Bone marrow (tissue), 2 donors: ENCODE data around the gene PRAC2.
"Not testable (repeated sequence)": the region's sequence is repeated elsewhere in the genome, so short reads cannot be mapped to it uniquely, and the experiment has no call there.

ENCODE experiments used
- DNase-seq, 2 donors: peaks; one replicate each; lab custom pipeline; 2025; lab: John Stamatoyannopoulos, UW

Gene PRAC2

DNA sequence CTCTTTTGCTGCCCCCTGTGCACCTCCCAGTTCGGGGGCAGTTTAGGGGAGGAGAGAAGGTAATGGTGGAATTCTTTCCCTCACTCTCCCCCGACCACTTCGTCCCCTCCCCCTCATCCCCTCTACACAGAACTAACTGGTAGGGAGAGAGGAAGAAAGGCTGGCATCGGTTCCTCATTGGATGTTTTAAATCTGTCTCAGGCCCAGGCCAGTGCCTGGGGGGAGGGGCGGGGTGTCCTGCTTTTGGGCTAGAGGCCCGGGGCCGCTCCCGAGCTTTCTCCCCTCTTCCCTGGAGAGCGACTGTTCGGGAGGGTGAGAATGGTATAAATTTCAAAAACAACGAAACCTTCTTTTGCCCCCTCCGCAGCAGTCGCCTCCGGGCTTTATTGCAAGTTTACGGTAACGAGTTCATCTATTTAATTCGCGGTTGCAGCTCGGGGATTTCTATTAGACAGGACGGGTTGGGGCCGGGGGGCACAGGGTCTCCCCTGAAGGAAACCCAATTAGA is at the start of gene PRAC2:
TSS of gene PRAC2 (plus strand) at position 271 of the 508 bp plus-strand sequence. CDS start 1,226 bp downstream, outside the sequence.
- no peak for DNase-seq

GRCh38 chr17:48676963-48677558 is 45.9 kb upstream of the PRAC2 start:
- DNase-seq = no peak

DNA sequence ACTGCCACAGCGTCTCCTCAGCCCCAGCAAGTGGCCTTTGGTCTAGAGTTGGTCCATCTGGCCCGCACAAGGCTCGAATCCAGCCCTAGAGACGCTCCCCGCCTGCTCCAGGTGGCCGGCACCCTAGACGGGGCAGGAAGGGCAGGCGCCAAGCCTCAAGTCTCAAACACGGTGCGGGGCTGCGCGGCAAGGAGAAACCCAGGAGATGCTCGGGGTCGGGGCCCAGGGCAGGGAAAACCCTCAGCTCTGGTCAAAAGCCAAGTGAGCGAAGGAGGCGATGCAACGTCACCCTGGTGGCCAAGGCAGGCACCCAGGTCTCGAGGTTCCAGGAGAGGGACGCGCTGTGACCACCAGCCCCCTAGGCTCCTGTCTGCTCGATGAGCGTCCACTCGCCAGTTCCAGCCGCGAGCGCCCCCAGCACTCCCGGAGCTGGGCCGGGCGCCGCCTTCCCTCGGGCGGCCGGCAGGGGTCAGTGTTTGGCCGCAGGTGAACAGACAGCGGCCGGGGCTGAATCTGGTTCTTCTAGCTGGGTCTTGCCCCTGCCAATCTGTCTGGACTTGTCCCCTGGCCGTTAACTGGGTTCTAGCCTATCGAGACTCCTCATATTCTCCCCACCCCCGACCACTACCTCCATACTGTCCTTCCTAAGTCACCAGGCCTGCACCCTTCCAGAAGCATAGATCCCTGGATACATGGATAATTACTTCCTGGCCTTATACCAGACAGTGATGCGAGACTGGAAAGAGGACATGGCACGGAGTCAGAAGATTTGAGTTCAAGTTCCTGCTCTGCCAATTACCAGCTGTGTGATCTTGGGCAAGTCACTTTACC is 44.6 kb upstream of the PRAC2 start:
- DNase-seq = peak; percentile 14 to 30

- DNase-seq = no peak
Measured at GRCh38 chr17:48679385-48680096, 43.4 kb upstream of the PRAC2 start.

GRCh38 chr17:48681609-48682008 is 41.4 kb upstream of the PRAC2 start:
- no peak for DNase-seq

DNA sequence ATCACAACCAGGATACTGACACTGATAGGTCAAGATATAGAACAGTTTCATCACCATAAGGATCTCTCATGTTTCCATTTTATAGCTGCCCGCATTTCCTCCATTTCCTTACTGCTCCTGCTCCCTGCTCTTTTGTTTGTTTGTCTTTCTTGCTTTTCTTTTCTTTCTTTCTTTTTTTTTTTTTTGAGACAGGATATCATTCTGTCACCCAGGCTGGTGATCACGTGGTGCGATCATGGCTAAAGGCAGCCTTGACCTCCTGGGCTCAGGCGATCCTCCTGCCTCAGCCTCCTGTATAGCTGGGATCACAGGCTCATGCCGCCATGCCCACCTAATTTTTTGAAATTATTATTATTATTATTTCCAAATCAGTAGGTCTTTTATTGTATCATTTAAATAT is 32.3 kb upstream of the PRAC2 start:
- no peak for DNase-seq

GRCh38 chr17:48692049-48692448 is 30.9 kb upstream of the PRAC2 start:
- no peak for DNase-seq

DNA sequence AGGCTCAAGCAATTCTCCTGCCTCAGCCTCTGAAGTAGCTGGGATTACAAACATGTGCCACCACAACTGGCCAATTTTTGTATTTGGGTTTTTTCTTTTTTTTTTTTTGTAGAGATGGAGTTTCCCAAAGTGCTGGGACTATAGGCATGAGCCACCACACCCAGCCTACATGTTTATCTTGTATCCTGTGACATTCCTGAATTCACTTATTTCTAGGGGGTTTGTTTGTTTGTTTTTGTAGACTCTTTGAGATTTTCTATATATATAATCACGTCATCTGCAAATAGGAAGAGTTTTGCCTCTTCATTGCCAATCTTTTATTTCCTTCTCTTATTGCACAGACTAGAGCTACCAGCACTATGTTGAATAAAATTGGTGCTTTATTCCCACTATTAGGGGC is 29.8 kb upstream of the PRAC2 start:
- DNase-seq = no peak

GRCh38 chr17:48701864-48702532 is 21.0 kb upstream of the PRAC2 start:
- no peak for DNase-seq

DNA sequence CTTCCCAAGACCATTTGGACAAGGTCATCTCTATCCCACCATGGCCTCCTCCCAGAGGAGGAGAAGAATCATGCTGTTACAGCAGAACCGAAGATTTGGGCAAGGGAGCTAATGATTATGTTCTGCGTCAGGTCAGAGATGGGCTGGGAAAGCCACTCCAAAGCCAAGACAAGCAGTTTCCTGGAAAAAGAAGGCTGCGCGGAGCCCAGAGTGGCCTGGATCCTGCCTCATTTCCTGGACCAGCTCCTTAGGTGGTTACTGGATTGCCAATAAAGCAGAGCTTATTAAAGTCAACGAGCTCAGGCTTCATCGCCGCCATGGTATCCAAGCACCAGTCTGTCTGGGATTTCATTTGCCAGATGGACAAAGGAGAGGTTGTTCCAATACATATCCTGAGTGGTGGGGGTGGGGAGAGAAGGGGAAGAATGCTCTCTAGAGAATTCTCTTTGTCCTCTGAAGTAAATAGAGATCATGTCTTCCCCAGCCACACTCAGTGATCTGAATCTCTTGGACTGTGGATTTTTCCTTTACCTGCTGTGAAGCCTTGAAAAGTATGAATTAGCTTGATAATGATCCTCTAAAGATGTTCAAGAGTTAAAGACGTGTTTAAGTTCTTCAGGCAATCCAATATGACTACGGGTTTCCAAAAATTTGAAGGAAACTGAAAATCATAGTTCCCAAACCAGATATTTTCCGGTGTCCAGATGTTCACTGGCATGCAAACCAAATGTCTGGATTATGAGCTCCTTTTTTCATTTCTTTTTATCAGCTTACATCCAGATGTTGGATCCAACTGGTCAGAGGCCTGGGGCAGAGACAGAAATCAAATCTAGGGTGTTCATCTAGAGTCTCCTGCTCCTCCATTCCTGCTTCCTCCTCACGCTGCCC is 18.4 kb upstream of the PRAC2 start:
- no peak for DNase-seq

GRCh38 chr17:48711128-48711527 is 11.9 kb upstream of the PRAC2 start:
- no peak for DNase-seq

GRCh38 chr17:48715496-48716399 is 7.2 kb upstream of the PRAC2 start:
- DNase-seq = no peak

DNA sequence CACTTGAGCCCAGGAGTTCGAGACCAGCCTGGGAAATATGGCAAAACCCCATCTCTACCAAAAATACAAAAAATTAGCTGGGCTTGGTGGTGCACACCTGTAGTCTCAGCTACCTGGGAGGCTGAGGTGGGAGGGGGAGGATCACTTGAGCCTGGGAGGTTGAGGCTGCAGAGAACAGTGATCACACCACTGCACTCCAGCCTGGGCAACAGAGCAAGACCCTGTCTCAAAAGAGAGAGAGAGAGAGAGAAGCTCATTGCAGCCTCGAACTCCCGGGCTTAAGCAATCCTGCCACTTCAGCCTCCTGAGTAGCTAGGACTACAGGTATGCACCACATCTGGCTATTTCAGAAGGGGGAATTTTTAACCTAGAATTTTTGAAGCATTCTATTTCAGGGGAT is 6.4 kb upstream of the PRAC2 start:
- not testable (repeated sequence) for DNase-seq

GRCh38 chr17:48717367-48718226 is 5.4 kb upstream of the PRAC2 start:
- no peak for DNase-seq

- no peak for DNase-seq
Measured at GRCh38 chr17:48718227-48718760, 4.7 kb upstream of the PRAC2 start.

DNA sequence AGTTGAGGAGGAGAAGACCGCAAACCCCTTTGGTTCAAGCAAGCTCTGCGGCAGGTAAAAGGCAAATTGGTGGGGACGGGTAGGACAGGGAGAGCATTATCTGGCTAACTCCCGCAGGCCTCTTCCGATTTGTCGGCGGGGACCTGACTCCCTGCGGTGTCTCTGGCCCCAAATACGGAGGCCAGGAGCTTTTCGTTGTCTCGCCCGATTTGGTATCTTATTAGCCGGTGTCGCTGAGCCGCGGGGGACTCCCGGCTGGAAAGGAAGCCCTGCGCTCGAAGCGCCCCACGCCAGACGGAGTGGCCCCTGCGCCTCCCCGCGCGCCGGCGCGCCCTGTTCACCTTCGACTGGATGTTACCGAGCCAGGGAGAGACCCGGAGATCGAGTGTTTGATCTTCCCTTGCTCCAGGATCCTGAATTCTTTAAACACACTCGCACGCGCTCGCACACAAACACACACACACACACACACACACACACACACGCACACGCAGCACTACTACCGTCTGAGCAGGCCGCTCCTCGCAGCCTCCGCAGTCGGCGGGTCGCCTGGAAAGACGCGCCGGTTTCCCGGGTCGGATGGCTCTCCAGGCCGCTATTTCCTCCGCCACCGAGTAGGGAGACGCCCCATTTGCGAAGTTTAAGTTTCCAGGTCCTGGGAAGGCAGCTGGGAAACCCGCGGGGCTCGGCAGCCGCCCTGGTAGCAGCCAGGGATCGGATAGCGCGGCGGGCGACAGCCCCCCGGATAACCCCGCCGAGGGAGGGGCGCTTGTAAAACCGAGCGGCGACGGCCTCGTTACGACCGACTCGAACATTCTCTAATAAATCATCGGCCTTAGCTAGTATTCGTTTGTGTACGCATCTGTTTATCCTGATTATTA is 4.0 kb upstream of the PRAC2 start:
- DNase-seq = no peak

GRCh38 chr17:48719642-48720265 is 3.2 kb upstream of the PRAC2 start:
- no peak for DNase-seq
